Uterus (tissue), 2 donors: Measurements from ENCODE around the gene ADD1.

Experiments
- CTCF ChIP-seq, 4 experiments: fragments of 200-600 bp in 2 of 4; fragments of 450-650 bp in 2 of 4; sonication (generic) in 2 of 4; IDR thresholded peaks; one replicate each; pipeline ENCODE4 v1.5.1; 2016 to 2019; ENCODE audit warnings: antibody characterized with exemption in 4 of 4, mild to moderate bottlenecking in 2 of 4, moderate library complexity in 1 of 4
- POLR2A ChIP-seq, 2 donors: fragments of 450-650 bp; IDR thresholded peaks; one replicate each; pipeline ENCODE4 v1.6.1; 2016; ENCODE audit warnings: antibody characterized with exemption in 2 of 2, mild to moderate bottlenecking in 1 of 2, moderate library complexity in 1 of 2

- TF ChIP-seq POLR2A (IDR thresholded peaks at IDR 0.05) (no peak), CTCF (IDR thresholded peaks at IDR 0.05) (no peak)
Measured at GRCh38 chr4:2855584-2855983, 11.9 kb downstream of the ADD1 start.
